SK-N-SH (cell line): ENCODE results near the gene STYK1.

Source experiments
- EZH2phosphoT487 ChIP-seq: fragments of 200-600 bp; sonication (generic); IDR thresholded peaks from 2 replicates; pipeline ENCODE4 v1.6.1; 2017; ENCODE audit warnings: low read depth, mixed run types, mild to moderate bottlenecking, antibody characterized with exemption, moderate library complexity, borderline replicate concordance
- POLR2AphosphoS5 ChIP-seq: IDR thresholded peaks from 2 replicates; pipeline ENCODE4 v1.6.1; 2012; ENCODE audit warnings: low read depth, low read length
- RFX5 ChIP-seq: IDR thresholded peaks from 2 replicates; pipeline ENCODE4 v1.6.1; 2012; ENCODE audit warnings: mild to moderate bottlenecking, improper control_type of control experiment, low read length
- SIN3A ChIP-seq: IDR thresholded peaks from 2 replicates; pipeline ENCODE4 v1.6.1; 2012; ENCODE audit warnings: low read depth, mild to moderate bottlenecking, low read length, moderate library complexity, borderline replicate concordance
- SMC3 ChIP-seq: IDR thresholded peaks from 2 replicates; pipeline ENCODE4 v1.6.1; 2012; ENCODE audit warnings: low read depth, low read length, improper control_type of control experiment
- TF ChIP-seq, protein P1 (sequence below): fragments of 200-600 bp; sonication (generic); IDR thresholded peaks from 2 replicates; pipeline ENCODE4 v1.6.1; 2017; ENCODE audit warnings: antibody characterized with exemption, mild to moderate bottlenecking, moderate library complexity
- TF ChIP-seq, protein P2 (sequence below): IDR thresholded peaks from 2 replicates; pipeline ENCODE4 v1.4.0; 2012; ENCODE audit warnings: low read depth, borderline replicate concordance

DNA sequence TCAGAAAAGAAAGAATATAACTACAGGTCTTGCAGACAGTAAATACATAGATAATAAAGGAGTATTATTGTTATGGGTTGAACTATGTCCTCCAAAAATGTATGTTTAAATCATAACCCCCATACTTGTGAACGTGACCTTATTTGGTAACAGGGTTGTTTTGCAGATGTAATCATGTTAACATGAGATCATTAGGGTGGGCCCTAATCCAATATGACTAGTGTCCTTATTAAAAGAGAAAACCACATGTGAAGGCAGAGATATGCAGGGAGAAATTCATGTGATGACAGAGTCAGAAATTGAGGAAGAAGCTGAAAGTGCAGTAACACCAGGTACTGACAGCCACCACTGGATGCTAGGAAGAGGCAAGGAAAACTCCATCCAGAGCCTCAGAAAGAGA lies 89.4 kb downstream of the STYK1 start:
- TF ChIP-seq, protein P1, sequence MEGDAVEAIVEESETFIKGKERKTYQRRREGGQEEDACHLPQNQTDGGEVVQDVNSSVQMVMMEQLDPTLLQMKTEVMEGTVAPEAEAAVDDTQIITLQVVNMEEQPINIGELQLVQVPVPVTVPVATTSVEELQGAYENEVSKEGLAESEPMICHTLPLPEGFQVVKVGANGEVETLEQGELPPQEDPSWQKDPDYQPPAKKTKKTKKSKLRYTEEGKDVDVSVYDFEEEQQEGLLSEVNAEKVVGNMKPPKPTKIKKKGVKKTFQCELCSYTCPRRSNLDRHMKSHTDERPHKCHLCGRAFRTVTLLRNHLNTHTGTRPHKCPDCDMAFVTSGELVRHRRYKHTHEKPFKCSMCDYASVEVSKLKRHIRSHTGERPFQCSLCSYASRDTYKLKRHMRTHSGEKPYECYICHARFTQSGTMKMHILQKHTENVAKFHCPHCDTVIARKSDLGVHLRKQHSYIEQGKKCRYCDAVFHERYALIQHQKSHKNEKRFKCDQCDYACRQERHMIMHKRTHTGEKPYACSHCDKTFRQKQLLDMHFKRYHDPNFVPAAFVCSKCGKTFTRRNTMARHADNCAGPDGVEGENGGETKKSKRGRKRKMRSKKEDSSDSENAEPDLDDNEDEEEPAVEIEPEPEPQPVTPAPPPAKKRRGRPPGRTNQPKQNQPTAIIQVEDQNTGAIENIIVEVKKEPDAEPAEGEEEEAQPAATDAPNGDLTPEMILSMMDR = no peak
- TF ChIP-seq SIN3A (no peak), POLR2AphosphoS5 (no peak), EZH2phosphoT487 (no peak), SMC3 (no peak), RFX5 (no peak)
- TF ChIP-seq, protein P2, sequence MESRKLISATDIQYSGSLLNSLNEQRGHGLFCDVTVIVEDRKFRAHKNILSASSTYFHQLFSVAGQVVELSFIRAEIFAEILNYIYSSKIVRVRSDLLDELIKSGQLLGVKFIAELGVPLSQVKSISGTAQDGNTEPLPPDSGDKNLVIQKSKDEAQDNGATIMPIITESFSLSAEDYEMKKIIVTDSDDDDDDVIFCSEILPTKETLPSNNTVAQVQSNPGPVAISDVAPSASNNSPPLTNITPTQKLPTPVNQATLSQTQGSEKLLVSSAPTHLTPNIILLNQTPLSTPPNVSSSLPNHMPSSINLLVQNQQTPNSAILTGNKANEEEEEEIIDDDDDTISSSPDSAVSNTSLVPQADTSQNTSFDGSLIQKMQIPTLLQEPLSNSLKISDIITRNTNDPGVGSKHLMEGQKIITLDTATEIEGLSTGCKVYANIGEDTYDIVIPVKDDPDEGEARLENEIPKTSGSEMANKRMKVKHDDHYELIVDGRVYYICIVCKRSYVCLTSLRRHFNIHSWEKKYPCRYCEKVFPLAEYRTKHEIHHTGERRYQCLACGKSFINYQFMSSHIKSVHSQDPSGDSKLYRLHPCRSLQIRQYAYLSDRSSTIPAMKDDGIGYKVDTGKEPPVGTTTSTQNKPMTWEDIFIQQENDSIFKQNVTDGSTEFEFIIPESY = no peak
